Lower leg skin (tissue), 3 donors: ENCODE measurements around the gene FTL.

Experiments
- POLR2A ChIP-seq, 2 donors: fragments of 450-650 bp; IDR thresholded peaks; one replicate each; pipeline ENCODE4 v1.6.1; 2016 to 2017; ENCODE audit warnings: antibody characterized with exemption in 2 of 2, mild to moderate bottlenecking in 1 of 2, moderate library complexity in 1 of 2
- TF ChIP-seq, protein P1 (sequence below), 3 donors: fragments of 450-650 bp; IDR thresholded peaks; one replicate each; pipeline ENCODE4 v1.5.1; 2016; ENCODE audit warnings: antibody characterized with exemption in 3 of 3, mild to moderate bottlenecking in 3 of 3, moderate library complexity in 2 of 3

DNA sequence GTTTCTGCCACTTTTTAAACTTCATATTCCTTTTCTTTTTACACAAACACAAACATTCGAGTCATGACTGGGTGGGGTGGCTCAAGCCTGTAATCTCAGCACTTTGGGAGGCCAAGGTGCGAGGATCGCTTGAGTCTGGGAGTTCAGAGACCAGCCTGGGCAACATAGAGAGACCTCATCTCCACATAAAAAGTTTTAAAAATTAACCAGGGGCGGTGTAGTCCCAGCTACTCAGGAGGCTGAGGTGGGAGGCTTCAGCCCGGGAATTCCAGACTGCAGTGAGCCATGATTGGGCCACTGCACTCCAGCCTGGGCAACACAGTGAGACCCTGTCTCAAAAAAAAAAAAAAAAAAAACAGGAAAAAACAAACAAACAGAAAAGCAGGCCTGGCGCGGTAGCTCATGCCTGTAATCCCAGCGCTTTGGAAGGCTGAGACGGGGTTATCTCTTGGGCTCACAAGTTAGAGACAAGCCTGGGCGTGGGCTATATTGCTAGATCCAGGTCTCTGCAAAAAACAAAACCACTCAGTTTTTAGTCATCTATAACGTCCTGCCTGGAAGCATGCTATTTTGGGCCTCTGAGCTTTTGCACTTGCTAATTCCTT, 11.0 kb upstream of the FTL start:
- TF ChIP-seq, protein P1, sequence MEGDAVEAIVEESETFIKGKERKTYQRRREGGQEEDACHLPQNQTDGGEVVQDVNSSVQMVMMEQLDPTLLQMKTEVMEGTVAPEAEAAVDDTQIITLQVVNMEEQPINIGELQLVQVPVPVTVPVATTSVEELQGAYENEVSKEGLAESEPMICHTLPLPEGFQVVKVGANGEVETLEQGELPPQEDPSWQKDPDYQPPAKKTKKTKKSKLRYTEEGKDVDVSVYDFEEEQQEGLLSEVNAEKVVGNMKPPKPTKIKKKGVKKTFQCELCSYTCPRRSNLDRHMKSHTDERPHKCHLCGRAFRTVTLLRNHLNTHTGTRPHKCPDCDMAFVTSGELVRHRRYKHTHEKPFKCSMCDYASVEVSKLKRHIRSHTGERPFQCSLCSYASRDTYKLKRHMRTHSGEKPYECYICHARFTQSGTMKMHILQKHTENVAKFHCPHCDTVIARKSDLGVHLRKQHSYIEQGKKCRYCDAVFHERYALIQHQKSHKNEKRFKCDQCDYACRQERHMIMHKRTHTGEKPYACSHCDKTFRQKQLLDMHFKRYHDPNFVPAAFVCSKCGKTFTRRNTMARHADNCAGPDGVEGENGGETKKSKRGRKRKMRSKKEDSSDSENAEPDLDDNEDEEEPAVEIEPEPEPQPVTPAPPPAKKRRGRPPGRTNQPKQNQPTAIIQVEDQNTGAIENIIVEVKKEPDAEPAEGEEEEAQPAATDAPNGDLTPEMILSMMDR (IDR thresholded peaks at IDR 0.05), result no peak
- TF ChIP-seq POLR2A (IDR thresholded peaks at IDR 0.05), result no peak
